NCI-H2029 treated with DMSO at 0.1 percent for 48 hours (cell line): ENCODE results near the gene APP.

ENCODE experiments used
- DNase-seq: peaks from one replicate; lab custom pipeline; 2025; lab: John Stamatoyannopoulos, UW

Gene APP

DNA sequence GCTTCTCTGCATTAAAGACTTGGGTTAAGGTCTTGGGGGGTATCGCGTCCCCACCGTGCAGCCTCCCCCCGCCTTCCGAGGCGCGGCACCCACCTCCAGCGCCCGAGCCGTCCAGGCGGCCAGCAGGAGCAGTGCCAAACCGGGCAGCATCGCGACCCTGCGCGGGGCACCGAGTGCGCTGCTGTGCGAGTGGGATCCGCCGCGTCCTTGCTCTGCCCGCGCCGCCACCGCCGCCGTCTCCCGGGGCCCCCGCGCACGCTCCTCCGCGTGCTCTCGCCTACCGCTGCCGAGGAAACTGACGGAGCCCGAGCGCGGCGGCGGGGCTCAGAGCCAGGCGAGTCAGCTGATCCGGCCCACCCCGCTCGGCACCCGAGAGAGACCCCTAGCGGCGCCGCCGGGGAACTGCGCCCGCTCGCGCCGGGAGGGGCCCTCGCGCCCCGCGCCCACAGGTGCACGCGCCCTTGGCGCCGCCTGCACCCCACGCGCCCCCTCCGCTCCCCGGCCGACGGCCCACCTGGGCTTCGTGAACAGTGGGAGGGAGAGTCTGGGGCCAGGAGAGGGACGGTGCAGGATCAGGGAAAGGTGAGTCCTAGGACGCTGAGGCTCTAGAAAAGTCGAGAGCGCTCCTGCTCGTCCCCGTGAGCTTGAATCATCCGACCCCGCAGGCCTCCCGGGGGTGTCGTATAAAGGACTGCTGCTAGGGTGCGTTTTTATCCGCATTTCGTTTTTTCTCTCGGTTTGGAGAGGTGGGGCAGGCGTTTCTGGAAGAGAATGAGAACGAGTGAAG lies at the start of gene APP:
TSS of gene APP (minus strand) at position 300 of the 787 bp plus-strand sequence. CDS start at position 150, 150 bp downstream.
- peak; percentile 49 for DNase-seq

DNA sequence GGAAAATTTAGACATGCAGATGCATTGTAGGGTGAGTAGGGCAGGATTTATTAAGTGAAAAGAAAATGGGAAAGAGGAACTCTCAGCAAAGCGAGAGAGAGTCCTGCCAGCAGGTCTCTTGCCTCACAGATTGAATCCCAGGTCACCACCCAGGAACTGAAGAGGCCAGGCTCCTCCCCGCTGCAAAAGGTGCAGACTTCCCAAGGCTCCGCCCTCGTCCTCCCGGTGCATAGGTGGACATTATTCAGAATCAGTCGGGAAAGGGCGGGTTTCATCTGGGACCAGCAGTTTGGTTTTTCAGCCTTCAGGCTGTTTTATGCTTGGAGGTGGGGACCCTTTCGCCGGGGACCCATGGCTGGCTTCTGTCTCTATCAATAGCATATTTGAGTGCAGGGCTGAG lies 41.6 kb upstream of the APP start:
- no peak for DNase-seq

DNA sequence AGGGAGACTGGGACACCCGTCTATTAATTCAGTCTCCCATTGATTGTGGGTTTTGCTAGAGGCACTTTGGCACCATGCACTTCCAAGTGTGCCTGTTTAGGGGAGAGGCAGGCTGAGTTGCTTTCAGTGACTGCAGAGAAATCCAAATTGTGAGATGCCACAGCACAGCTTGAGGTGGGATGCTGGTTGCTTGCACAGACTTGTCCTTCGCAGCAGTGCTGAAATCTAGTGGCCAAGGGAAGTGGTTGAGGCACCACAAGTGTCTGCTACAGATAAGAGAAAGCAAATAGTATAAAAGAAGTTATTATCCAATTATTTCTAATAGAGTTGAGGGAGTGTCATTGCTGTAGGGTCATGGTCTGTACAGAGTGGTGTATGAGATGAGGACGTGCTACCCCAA lies 40.0 kb upstream of the APP start:
- no peak for DNase-seq

DNA sequence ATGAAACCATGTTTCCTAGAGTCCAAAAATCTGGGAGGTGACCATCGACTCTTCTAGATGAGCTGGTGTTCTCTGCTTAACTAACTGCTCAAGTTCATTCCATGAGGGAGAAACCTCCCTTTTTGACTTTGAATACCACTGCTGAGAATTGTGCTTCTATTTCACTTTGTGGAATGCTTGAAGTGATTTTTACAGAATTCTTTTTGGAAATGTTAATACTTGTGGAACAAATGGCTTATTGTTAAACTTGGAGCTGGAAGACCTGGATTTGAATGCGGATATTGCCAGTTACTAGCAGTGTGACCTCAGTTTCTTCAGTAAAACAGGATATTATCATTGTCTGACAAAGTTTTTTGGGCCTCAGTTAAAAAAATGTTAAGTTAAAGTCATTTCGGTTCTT lies 36.5 kb upstream of the APP start:
- DNase-seq, result no peak

DNA sequence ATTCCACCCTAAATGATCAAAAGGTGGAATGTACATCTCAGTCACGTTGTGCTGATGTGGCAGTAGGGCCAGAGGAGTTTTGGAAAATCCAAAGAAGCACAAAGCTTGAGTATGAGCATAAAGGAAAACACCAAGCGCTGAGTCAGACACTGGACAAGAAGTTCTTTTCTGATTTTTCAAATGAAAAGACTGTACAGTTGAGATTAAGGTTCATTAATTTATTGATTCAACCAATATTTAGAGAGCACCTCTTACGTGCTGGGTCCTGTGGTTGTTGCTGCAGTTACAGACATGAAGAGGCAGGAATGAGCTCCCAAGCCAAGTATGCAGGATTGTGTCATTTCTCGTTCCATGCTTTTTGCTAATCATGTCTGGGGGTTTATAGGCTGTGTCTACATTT lies 28.9 kb upstream of the APP start:
- no peak for DNase-seq

DNA sequence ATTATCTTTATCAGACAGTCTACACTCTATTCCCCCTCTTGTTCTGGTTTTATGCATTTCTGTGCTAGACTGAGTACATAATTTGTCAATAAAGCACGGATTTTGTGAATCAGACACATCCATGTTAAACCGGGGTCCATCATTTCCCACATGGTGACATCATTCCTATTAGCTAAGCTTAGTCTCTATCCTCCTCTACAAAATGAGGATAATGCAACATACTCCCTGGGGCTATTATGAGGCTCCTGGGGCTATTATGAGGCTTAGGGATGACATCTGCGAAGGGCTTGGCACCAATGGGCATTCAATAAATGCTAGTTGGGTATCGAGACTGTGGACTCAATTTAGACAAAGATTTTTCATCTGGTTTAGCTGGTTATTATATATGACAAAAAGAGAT lies 25.1 kb upstream of the APP start:
- DNase-seq, result no peak

DNA sequence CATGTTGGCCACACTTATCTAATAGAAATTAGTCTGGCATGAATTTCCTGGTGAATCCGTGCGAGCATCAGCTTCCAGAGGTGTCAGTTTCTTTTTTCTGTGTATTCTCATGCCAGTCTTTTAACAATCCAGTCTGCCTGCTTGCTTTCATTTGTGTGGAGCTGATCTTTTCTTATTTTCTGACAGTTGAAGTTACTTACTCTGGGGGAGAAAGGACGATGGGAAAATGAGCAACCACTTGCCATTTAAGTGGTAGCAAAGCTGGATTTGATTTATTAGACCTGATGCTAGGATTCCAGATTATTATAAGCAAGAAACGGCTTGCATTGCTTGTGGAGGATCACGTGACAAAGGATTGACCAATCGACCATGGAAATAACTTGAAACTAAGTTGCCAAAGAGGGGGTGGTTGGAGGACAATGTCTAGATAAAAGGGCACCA lies 24.3 kb upstream of the APP start:
- no peak for DNase-seq

DNA sequence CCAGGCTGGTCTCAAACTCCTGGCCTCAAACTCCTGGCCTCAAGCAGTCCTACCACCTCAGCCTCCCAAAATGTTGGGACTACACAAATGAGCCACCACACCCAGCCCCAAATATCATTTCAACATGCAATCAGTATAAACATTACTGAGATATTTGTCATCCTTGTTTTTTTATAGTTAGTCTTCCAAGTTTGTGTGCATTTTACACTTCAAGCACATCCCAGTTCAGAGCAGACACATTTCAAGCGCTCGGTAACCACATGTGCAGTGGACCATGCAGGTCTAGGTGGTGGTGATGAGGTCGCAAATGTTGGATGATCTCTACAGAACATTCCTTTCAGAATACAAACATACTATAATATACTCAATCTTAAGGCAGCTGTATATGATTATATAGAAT lies 23.8 kb upstream of the APP start:
- no peak for DNase-seq

DNA sequence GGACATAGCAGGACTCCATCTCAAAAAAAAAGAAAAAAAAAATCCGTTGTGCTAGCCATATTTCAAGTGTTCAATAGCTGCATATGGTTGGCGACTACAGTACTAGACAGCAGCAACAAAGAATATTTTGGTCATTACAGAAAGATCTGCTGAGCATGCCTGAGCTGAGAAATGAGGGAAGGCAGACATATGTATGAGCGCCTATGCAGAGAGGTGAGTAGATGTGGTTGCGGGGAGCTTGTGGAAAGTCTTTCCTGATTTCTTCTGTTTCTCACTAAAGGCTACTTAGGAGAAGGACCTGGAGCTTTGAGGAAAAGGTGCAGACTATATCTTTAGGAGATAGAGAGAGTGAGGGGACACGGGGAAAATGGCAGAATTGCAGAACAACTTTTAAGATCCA lies 21.0 kb upstream of the APP start:
- no peak for DNase-seq

DNA sequence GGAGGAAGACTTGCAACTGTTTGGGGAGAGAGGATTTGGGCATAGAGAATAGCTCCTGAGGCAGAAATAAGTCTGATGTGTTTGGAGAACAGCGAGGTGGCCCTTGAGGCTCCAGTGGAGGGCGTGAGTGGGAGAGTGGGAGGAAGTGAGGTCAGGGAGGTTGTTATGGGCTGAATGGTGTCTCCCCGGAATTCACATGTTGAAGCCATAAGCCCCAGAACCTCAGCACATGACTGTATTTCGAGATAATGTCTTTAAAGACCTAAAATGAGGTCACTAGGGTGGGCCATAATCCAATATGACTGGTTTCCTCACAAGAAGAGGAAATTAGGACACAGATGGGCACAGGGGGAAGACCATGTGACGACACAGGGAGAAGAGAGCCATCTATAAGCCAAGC lies 17.9 kb upstream of the APP start:
- DNase-seq, result no peak

DNA sequence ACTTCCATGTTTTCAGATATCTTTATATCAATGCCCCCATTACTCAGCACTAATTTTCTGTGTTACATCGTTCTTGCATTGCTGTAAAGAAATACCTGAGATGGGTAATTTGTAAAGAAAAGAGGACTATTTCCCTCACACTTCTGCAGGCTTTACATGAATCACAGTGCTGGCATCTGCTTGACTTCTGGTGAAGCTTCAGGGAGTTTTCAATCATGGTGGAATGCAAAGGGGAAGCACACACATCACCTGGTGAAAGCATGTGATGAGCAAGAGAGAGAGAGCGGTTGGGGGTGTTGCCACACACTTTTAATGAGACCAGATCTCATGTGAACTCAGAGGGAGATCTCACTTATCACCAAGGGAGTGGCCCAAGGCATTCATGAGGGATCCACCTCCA lies 14.9 kb upstream of the APP start:
- DNase-seq, result no peak

DNA sequence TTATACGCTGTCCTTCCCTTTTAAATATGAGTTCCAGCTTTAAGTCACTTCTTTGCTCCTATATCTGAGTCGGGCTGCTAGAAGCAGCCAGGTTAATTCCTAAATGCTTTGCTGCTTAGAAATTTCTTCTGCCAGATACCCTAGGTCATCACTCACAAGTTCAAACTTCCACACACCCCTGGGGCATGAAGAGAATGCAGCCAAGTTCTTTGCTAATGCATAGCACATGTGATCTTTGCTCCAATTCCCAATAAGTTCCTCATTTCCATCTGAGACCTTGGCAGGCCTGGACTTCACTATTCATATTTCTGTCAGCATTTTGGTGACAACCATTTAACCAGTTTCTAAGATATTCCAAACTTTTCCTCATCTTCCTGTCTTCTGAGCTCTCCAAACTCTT lies 14.5 kb upstream of the APP start:
- no peak for DNase-seq

DNA sequence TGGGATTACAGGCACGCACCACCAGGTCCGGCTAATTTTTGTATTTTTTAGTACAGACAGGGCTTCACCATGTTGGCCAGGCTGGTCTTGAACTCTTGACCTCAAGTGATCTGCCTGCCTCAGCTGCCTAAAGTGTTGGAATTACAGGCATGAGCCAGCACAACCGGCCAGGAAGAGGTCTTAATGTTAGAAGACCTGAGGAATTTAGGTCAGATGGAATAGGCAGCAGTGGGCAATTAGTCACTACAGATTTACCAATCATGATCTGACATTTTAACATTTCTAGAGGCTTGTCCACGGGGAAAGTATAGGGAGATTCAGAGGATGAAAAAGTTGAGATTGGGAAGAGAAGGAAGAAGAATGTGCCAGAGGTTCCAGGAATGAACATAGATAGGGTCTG lies 8.9 kb upstream of the APP start:
- no peak for DNase-seq

DNA sequence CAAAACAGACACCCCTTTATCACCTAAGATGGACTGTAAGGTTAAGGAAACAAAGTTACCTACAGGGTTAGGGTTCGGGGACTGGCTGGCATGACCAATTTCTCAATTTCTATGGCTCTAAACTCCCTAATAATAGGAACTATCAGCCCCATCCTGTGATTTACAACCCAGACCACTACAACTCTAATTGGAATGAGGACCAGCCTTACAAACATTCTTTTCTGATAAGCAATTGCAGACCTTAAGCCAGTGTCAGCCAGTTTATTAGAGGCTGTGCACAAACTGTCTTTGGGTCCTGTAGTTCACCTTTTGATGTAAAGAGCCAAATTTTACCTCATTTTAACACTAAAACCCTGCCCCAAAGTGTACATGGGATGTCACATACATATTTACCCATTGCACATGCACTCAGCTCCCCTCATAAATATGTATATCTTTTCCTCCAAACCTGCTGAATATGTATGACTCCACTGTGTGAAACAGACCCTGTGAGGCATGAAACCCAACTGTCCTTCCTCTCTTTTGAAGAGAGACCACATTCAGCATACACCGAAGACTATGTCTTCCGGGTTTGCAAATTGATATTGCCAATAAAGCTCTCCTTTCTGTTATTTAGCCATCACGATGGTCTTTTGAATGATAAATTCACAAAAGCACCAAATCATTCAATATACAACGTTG lies 7.3 kb upstream of the APP start:
- DNase-seq, result no peak

DNA sequence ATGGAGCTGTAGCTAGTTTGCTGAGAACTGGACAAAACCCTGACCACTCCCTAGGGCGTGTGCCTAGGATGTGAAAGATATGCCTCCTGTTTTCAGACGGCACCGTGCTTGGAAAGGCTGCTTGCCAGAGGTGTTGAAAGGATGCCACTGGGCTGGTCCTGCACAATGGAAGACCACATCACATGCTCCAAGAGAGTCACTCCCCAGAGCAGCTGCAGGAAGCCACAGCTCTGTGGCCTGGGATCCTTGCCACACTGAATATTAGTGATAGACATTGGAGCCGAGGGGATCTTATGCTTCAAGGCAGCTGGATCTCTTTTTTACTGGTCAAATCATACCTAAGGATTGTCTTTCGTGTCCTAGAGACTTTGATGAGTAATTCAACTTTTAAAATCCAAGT lies 6.6 kb upstream of the APP start:
- no peak for DNase-seq

DNA sequence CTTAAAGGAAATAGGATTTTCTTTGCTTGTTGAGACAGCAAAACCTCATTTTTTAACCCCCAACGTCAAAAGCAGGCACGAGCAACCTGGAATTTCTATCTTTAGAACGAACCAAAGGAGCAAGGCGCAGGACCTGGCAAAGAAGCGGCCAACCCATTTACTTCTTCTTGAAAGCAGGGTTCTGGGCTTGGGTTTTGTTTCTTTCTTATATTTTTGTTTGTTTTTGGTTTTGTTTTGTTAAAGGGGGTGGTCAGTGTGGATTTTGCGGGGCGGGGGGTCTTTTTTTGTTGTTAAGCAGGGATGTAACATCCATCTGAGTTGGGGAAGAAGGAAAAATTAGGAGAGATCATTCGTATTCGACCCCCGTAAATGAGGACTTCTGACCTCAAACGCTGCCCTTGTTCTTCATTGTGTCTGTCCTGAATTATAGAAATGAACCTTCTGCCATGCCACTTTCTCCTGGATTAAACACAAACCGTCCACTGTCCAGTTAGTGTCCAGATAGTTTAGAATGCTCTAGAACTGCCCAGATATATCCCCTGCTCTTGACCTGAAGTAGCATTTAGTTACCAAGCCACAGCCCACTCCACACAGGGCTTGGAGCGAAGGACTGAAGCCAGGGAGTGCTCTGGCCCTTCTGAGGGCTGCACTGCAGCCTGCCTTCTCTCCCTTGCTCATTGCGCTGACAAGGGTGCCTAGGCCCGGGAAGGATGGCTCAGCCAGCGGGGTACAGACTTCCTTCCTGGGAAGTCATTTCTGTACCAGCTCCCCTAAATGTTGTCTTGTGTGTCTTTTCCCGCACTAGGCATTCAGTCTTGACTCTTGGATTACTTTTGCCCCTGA lies 909 bp upstream of the APP start:
- peak; percentile 16 for DNase-seq

DNA sequence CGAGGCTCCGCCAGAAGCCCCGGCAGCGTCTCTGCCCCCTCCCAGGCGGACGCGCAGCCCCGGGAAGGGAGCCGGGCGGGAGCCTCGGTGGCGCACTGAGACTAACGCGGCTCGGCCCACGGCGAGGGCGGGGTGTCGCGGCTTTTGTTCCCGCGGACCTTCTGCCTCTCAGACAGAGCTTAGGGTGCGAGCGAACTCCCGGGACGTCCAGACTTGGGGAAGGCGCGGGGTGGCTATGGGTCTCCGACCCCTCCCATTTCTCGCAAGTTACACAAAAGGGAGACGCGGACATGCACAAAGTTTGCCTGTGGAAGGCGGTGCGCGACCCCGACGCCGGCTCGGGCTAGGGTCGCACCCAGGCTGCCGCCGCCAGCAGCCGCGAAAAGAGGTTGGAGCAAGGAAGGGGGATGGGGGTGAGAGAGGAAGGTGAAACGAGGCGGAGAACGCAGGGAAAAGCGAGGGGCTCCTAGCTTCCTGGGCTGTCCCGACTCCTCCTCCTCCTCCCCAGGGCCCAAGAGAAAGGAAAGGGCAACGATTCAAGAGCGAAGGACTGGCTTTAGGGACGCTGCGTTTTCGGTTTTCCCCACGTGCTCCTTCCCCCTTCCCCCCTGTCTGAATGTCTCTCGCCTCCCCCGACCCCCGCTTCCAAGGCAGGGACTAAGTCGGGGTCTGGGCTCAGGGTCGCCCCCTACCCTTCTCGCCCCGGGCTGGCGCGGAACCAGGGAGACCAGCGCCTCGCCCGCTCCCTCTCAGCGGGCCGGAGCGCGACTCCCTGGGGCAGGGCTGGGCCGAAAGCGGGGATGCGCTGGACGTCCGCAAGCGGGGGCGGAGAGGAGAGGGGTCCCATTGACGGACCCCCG lies 729 bp downstream of the APP start:
- peak; percentile 62 for DNase-seq

DNA sequence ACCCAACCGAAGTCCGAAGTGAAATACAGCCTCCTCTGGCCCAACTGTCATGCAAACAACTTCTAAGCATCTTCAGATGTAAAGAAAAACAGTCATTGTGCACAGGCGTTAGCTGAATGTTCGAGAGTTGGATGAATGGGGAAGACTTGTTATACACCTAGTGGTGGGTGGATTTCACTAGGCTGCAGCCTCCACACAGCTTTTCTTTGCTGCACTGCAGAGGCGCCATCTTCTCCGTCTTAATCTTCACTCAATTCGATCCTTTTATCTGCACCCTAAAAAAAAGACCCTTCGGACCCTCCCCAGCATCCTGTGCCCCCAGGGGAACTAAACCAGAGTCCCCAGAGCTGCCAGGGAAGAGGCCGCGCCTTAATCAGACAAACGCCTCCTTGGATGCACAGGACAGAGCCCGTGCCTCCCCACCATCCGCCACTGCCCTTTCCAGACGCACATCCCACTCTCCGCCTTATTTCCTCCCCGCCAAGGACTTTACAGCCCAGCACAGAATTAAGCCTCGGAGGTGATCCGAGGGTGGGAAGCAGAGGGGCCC lies 1.4 kb downstream of the APP start:
- DNase-seq, result peak; percentile 31

DNA sequence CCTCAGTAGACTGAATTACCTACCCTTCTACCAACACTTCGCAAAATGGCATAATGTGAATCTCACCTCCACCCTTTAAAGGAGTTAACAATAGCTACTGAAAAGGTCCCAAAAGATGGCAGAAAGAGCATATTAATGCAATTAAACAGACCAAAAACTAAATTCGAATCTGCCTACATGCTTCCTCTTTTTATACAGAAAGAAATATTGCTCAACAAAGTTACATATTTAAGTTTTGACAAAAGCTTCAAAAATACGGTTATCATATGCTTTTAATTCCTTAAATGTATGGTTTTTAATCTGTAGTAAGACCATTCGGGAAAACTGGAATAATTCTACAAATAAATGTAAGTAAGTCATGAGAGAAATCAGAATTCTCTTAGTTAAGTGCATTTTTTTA lies 2.2 kb downstream of the APP start:
- DNase-seq, result no peak

DNA sequence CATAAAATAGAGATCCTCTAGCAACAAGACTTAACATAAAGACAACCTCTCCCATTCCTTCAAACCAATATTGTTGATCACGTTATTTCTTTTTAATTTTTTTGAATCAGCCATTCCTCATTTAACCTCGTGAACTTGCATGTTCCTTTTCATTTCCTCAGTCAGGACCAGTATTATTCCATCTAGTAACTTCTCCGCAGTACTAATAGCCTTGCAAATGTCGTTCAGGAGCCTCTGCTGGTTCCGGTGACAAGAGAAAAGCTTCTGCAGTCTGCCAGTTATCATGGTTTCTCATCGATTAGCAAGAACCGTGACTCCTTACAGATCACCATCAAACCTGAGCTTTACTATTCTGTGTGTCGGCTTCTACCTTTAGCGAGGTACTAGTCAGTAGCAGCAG lies 3.0 kb downstream of the APP start:
- DNase-seq, result peak; percentile 71

DNA sequence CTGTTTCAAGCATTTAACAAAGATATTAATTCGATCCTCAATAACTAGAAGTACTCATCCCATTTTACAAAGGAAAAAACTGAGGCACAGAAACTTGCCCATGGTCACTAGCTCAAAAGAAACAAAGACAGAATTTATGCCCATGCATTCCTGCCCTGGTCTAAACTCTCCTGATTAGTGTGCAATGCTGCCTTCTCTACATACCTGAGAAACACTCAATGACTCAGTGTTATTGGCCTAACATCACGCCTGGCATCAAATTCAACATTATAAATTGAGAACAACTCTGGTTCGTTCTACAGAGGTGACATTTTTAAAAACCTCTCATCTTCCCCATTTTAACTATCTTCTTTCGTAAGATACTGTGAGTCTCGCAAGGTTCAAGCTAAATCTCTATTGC lies 5.2 kb downstream of the APP start:
- no peak for DNase-seq

DNA sequence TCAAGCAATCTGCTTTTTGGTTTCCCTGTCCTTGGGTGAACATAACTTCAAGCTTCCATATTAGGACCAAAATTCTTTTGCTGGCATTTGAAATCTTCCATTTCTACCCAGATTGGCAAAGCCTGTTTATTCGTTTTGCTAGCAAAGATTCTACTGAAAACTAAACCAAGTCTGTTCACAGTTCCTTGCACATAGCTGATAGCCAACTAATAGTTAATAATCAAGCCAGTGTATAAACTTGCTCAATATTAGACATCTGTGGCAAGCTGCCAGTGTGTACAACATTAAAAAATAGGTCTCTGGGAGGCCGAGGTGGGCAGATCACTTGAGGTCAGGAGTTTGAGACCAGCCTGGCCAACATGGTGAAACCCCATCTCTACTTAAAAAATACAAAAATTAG lies 6.3 kb downstream of the APP start:
- DNase-seq, result no peak
